ENCODE data around the gene PPP2R3A.
"Not testable (repeated sequence)": the region's sequence is repeated elsewhere in the genome, so short reads cannot be mapped to it uniquely, and the experiment has no call there.

The PPP2R3A gene

GRCh38 chr3:136075218-136075808, 109.8 kb downstream of the PPP2R3A start:
- TF ChIP-seq, protein P1, sequence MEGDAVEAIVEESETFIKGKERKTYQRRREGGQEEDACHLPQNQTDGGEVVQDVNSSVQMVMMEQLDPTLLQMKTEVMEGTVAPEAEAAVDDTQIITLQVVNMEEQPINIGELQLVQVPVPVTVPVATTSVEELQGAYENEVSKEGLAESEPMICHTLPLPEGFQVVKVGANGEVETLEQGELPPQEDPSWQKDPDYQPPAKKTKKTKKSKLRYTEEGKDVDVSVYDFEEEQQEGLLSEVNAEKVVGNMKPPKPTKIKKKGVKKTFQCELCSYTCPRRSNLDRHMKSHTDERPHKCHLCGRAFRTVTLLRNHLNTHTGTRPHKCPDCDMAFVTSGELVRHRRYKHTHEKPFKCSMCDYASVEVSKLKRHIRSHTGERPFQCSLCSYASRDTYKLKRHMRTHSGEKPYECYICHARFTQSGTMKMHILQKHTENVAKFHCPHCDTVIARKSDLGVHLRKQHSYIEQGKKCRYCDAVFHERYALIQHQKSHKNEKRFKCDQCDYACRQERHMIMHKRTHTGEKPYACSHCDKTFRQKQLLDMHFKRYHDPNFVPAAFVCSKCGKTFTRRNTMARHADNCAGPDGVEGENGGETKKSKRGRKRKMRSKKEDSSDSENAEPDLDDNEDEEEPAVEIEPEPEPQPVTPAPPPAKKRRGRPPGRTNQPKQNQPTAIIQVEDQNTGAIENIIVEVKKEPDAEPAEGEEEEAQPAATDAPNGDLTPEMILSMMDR (conservative IDR thresholded peaks at IDR 0.05; ENCODE audit: control insufficient read depth, insufficient read depth, low read depth, low read length) = peak; percentile 97
- DNase-seq (ENCODE audit: low read depth) = peak; percentile 86
- no peak overlapping the region for H3K4me3 ChIP-seq (ENCODE audit: control insufficient read depth, low read depth, low read length)

GRCh38 chr3:136075811-136076210, 110.3 kb downstream of the PPP2R3A start:
- TF ChIP-seq, protein P1 (conservative IDR thresholded peaks at IDR 0.05; ENCODE audit: control insufficient read depth, insufficient read depth, low read depth, low read length) = no peak
- H3K4me3 ChIP-seq (ENCODE audit: control insufficient read depth, low read depth, low read length) = no peak overlapping the region
- peak; percentile 61 for DNase-seq (ENCODE audit: low read depth)

GRCh38 chr3:136078421-136079364, 113.2 kb downstream of the PPP2R3A start:
- TF ChIP-seq, protein P1 (conservative IDR thresholded peaks at IDR 0.05; ENCODE audit: control insufficient read depth, insufficient read depth, low read depth, low read length) = peak; percentile 68
- no peak overlapping the region for H3K4me3 ChIP-seq (ENCODE audit: control insufficient read depth, low read depth, low read length)
- peak; percentile 39 for DNase-seq (ENCODE audit: low read depth)

GRCh38 chr3:136083641-136084382, 118.3 kb downstream of the PPP2R3A start:
- not testable (repeated sequence) for H3K4me3 ChIP-seq (ENCODE audit: control insufficient read depth, low read depth, low read length); DNase-seq (ENCODE audit: low read depth)

- DNase-seq (ENCODE audit: low read depth) = peak; percentile 22
- H3K4me3 ChIP-seq (ENCODE audit: control insufficient read depth, low read depth, low read length) = not testable (repeated sequence)
Observed at GRCh38 chr3:136085067-136085466, 119.5 kb downstream of the PPP2R3A start.

- TF ChIP-seq, protein P1 (conservative IDR thresholded peaks at IDR 0.05; ENCODE audit: control insufficient read depth, insufficient read depth, low read depth, low read length) = no peak
- no peak overlapping the region for H3K4me3 ChIP-seq (ENCODE audit: control insufficient read depth, low read depth, low read length)
- DNase-seq (ENCODE audit: low read depth) = no peak
Observed at GRCh38 chr3:136093771-136094170, 128.2 kb downstream of the PPP2R3A start.

DNA sequence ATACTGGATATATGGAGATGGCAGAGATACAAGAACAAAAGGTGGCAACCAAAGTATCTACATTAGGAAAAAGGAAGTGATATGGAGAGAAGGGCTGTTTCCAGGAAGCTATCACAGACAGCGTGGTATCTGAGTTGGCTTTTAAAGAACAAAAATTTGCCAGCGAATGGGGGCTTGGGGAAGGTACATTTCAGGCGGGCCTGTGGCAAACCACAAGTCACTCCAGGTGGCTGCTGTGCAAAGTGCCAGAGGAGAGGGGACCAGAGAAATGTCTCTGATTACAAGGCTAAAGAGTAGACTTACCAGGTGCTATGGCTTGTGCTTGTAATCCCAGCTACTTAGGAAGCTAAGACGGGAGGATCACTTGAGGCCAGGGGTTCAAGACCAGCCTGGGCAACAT, 139.5 kb downstream of the PPP2R3A start:
- no peak for DNase-seq (ENCODE audit: low read depth)
- no peak overlapping the region for H3K4me3 ChIP-seq (ENCODE audit: control insufficient read depth, low read depth, low read length)
- TF ChIP-seq, protein P1 (conservative IDR thresholded peaks at IDR 0.05; ENCODE audit: control insufficient read depth, insufficient read depth, low read depth, low read length) = no peak
